Calu3 (cell line): Measurements from ENCODE around the gene CSNK1G3. TPM values are rescaled to one million over a fixed set of nuclear protein-coding genes. Genes with fewer than 3 reads are reported as not detected.

Experiments
- BruUV-seq: library from RNA; stranded (reverse); fragments of 400-500 nt; replicated peaks from 2 replicates; lab custom pipeline; 2021; lab: Mats Ljungman, UMichigan
- CTCF ChIA-PET: fragments of 300-600 bp; sonication (Branson Sonifier 250); formaldehyde crosslinking; loops from one replicate; lab custom pipeline; 2022; ENCODE audit warnings: antibody characterized with exemption; lab: Charles Lee
- DNase-seq: peaks from one replicate; pipeline ENCODE4 v3.0.0; 2022
- H3K27ac Mint-ChIP-seq: one replicate; pipeline ENCODE4 v1.8.0; 2022; ENCODE audit warnings: mixed read lengths; ENCODE audit not compliant: unreplicated experiment
- H3K27me3 Mint-ChIP-seq: one replicate; pipeline ENCODE4 v1.8.0; 2022; ENCODE audit warnings: mixed read lengths; ENCODE audit not compliant: unreplicated experiment
- H3K36me3 Mint-ChIP-seq: one replicate; pipeline ENCODE4 v1.8.0; 2022; ENCODE audit warnings: mild to moderate bottlenecking, moderate library complexity, mixed read lengths; ENCODE audit not compliant: insufficient read depth, unreplicated experiment
- H3K4me1 Mint-ChIP-seq: one replicate; pipeline ENCODE4 v1.8.0; 2022; ENCODE audit warnings: mild to moderate bottlenecking, low read depth, mixed read lengths; ENCODE audit not compliant: unreplicated experiment
- H3K4me3 Mint-ChIP-seq: one replicate; pipeline ENCODE4 v1.8.0; 2022; ENCODE audit warnings: mild to moderate bottlenecking, low read depth, moderate library complexity, mixed read lengths; ENCODE audit not compliant: unreplicated experiment
- H3K9me3 Mint-ChIP-seq: one replicate; pipeline ENCODE4 v1.8.0; 2022; ENCODE audit warnings: low read depth, mixed read lengths; ENCODE audit not compliant: unreplicated experiment
- intact Hi-C: fragments of 100-400 bp; cut with micrococcal nuclease; formaldehyde crosslinking; loops from one replicate; pipeline ENCODE4 v1.10.0; 2022; ENCODE audit not compliant: unreplicated experiment
- total RNA-seq: library from RNA; stranded (reverse); gene quantifications from 2 replicates; pipeline ENCODE4 v1.2.3, GENCODE V29; 2022
- TF ChIP-seq, protein P1 (sequence below): fragments of 200-600 bp; IDR thresholded peaks from one replicate; pipeline ENCODE4 v1.8.0; 2022; ENCODE audit warnings: antibody characterized with exemption; ENCODE audit not compliant: unreplicated experiment

CSNK1G3 gene
- total RNA-seq, 1 experiment from 2014 or later, result 57.5 TPM

DNA sequence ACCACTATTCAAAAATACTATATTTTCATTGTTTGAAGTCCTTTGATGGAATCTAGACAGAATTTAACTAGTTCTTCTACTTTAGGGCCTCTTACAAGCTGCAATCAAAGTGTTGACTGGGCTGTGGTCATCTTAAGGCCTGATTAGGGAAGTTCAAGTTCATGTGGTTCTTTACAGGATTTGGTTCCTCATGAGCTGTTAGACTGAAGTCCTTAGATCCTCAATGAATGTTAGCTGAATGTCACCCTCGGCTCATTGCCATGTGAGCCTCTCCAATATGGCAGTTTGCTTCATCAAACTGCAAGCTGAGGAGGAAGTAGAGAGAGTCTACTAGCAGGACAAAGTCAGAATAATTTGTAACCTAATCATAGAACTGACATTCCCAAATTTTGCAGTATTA is 135.1 kb downstream of the CSNK1G3 start:
- Mint-ChIP-seq H3K9me3 (no peaks in the 10 kb centered on the region), H3K4me3 (no peak overlapping the region), H3K27me3 (no peaks in the 10 kb centered on the region), H3K4me1 (no peaks in the 10 kb centered on the region), H3K27ac (no peak overlapping the region), H3K36me3 (no peaks in the 10 kb centered on the region)
- BruUV-seq, result no TSS peak
- DNase-seq, result no peak
- TF ChIP-seq, protein P1, sequence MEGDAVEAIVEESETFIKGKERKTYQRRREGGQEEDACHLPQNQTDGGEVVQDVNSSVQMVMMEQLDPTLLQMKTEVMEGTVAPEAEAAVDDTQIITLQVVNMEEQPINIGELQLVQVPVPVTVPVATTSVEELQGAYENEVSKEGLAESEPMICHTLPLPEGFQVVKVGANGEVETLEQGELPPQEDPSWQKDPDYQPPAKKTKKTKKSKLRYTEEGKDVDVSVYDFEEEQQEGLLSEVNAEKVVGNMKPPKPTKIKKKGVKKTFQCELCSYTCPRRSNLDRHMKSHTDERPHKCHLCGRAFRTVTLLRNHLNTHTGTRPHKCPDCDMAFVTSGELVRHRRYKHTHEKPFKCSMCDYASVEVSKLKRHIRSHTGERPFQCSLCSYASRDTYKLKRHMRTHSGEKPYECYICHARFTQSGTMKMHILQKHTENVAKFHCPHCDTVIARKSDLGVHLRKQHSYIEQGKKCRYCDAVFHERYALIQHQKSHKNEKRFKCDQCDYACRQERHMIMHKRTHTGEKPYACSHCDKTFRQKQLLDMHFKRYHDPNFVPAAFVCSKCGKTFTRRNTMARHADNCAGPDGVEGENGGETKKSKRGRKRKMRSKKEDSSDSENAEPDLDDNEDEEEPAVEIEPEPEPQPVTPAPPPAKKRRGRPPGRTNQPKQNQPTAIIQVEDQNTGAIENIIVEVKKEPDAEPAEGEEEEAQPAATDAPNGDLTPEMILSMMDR, result no peak
- intact Hi-C loops, result no loop called here
- CTCF ChIA-PET, result no interaction called here

DNA sequence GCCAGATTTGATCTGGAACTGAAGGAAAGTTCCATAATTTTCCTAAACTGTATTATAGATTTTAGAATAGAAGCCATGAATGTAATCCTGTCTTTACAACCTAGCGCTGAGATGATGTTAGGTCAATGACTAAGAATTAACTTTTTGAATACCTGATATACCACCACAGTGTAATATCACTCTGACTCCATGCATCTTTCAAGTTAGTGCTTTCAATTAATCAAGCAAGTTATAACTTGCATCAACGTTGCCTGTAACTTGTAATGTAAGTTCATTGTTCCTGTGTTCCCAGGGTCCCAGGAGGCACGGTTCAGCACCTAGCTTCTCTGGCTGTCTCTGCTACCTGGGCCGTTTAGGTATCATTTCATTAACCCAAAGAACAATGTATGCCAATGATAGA is 139.3 kb downstream of the CSNK1G3 start:
- DNase-seq, result no peak
- Mint-ChIP-seq H3K4me1 (no peaks in the 10 kb centered on the region), H3K27me3 (no peaks in the 10 kb centered on the region), H3K4me3 (no peak overlapping the region), H3K27ac (no peak overlapping the region), H3K9me3 (no peaks in the 10 kb centered on the region), H3K36me3 (no peaks in the 10 kb centered on the region)
- intact Hi-C loops, result no loop called here
- CTCF ChIA-PET, result no interaction called here
- no TSS peak for BruUV-seq
- TF ChIP-seq, protein P1, result no peak

DNA sequence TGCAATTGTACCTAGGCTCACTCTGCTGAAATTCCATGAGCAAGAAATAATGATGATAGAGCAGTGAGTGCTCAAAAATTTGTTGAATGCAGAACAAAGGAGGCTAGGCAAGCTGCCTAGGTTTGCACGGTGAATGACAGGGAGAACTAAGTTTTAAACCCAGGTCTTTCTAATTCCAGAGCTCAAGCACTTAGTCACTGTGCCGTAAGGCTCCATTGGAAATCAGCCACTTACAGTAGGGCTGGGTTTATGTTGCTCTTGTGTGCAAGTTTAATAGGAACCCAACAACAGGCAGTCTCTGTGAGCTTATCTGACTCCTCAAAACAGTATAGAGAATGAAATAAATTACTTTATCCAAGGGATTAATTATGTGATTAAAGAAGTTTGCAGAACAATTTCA is 147.0 kb downstream of the CSNK1G3 start:
- H3K27me3 Mint-ChIP-seq, result peaks cover 23% of the 10 kb centered on the region
- BruUV-seq, result no TSS peak
- intact Hi-C loops, result no loop called here
- CTCF ChIA-PET, result no interaction called here
- TF ChIP-seq, protein P1, result no peak
- H3K4me3 Mint-ChIP-seq, result no peak overlapping the region
- H3K27ac Mint-ChIP-seq, result no peak overlapping the region
- DNase-seq, result no peak
- no peaks in the 10 kb centered on the region for H3K9me3 Mint-ChIP-seq
- no peaks in the 10 kb centered on the region for H3K36me3 Mint-ChIP-seq
- no peaks in the 10 kb centered on the region for H3K4me1 Mint-ChIP-seq

GRCh38 chr5:123659495-123659894 is 147.5 kb downstream of the CSNK1G3 start:
- Mint-ChIP-seq H3K4me1 (no peaks in the 10 kb centered on the region), H3K4me3 (no peak overlapping the region), H3K36me3 (no peaks in the 10 kb centered on the region), H3K9me3 (no peaks in the 10 kb centered on the region), H3K27me3 (peaks cover 23% of the 10 kb centered on the region), H3K27ac (no peak overlapping the region)
- TF ChIP-seq, protein P1, result no peak
- intact Hi-C loops, result no loop called here
- no peak for DNase-seq
- CTCF ChIA-PET, result no interaction called here
- BruUV-seq, result no TSS peak
